ENCODE data around the gene CYSTM1. TPM values are rescaled to one million over a fixed set of nuclear protein-coding genes. Genes with fewer than 3 reads are reported as not detected.
"Not testable (repeated sequence)": the region's sequence is repeated elsewhere in the genome, so short reads cannot be mapped to it uniquely, and the experiment has no call there.

Gene CYSTM1
- total RNA-seq, 2 experiments from 2014 or later, result 16.8 to 23.0 TPM

GRCh38 chr5:140186267-140186671, 11.3 kb downstream of the CYSTM1 start:
- Mint-ChIP-seq H3K27me3 (no peaks in the 10 kb centered on the region), H3K9me3 (ENCODE audit: low read depth) (peaks cover 2% of the 10 kb centered on the region), H3K27ac (no peak overlapping the region), H3K4me3 (no peak overlapping the region), H3K36me3 (no peaks in the 10 kb centered on the region), H3K4me1 (peaks cover 7% of the 10 kb centered on the region)
- DNase-seq (no peak), ATAC-seq (no peak)
- CTCF ChIA-PET, result interaction anchor here (1.2 to 1.4 kb wide), 2 partner anchors 42 to 58 kb away, joined by 4 read pairs; no protein-coding TSS in a partner anchor

GRCh38 chr5:140189253-140189652, 14.3 kb downstream of the CYSTM1 start:
- ATAC-seq (no peak), DNase-seq (no peak)
- H3K4me1 Mint-ChIP-seq, result no peaks in the 10 kb centered on the region
- CTCF ChIA-PET, result no interaction called here
- no peaks in the 10 kb centered on the region for H3K27me3 Mint-ChIP-seq
- no peaks in the 10 kb centered on the region for H3K36me3 Mint-ChIP-seq
- no peak overlapping the region for H3K4me3 Mint-ChIP-seq
- no peak overlapping the region for H3K27ac Mint-ChIP-seq
- H3K9me3 Mint-ChIP-seq (ENCODE audit: low read depth), result peaks cover 2% of the 10 kb centered on the region

GRCh38 chr5:140189977-140190871, 15.2 kb downstream of the CYSTM1 start:
- CTCF ChIA-PET, result interaction anchor here (0.8 kb wide), 1 partner anchor 49 kb away, joined by 4 read pairs; no protein-coding TSS in a partner anchor
- Mint-ChIP-seq H3K9me3 (ENCODE audit: low read depth) (peaks cover 2% of the 10 kb centered on the region), H3K4me3 (no peak overlapping the region), H3K27me3 (no peaks in the 10 kb centered on the region), H3K36me3 (peaks cover 1% of the 10 kb centered on the region), H3K4me1 (peaks cover 5% of the 10 kb centered on the region), H3K27ac (no peak overlapping the region)
- ATAC-seq (no peak), DNase-seq (no peak)

GRCh38 chr5:140190872-140191218, 15.9 kb downstream of the CYSTM1 start:
- CTCF ChIA-PET, result interaction anchor here (0.8 kb wide), 1 partner anchor 49 kb away, joined by 4 read pairs; no protein-coding TSS in a partner anchor
- no peak for ATAC-seq

GRCh38 chr5:140192715-140193430, 17.9 kb downstream of the CYSTM1 start:
- Mint-ChIP-seq H3K27me3 (no peaks in the 10 kb centered on the region), H3K27ac (no peak overlapping the region), H3K4me3 (no peak overlapping the region), H3K4me1 (peaks cover 5% of the 10 kb centered on the region), H3K9me3 (ENCODE audit: low read depth) (peaks cover 2% of the 10 kb centered on the region), H3K36me3 (peaks cover 1% of the 10 kb centered on the region)
- no peak for DNase-seq
- CTCF ChIA-PET, result interaction anchor here (1.4 kb wide), 1 partner anchor 47 kb away, joined by 3 read pairs; no protein-coding TSS in a partner anchor
- no peak for ATAC-seq

More at GRCh38 chr5:140190872-140191218, 15.9 kb downstream of the CYSTM1 start:
- no peak for DNase-seq
- Mint-ChIP-seq H3K27me3 (no peaks in the 10 kb centered on the region), H3K4me3 (no peak overlapping the region), H3K9me3 (ENCODE audit: low read depth) (peaks cover 2% of the 10 kb centered on the region), H3K27ac (no peak overlapping the region), H3K36me3 (peaks cover 1% of the 10 kb centered on the region), H3K4me1 (peaks cover 5% of the 10 kb centered on the region)

GRCh38 chr5:140194662-140195061, 19.7 kb downstream of the CYSTM1 start:
- no peak for DNase-seq
- Mint-ChIP-seq H3K27me3 (no peaks in the 10 kb centered on the region), H3K9me3 (ENCODE audit: low read depth) (no peaks in the 10 kb centered on the region), H3K4me1 (peaks cover 5% of the 10 kb centered on the region), H3K36me3 (peaks cover 1% of the 10 kb centered on the region), H3K27ac (no peak overlapping the region), H3K4me3 (no peak overlapping the region)
- ATAC-seq, result no peak
- CTCF ChIA-PET, result interaction anchor here (1.3 kb wide), 1 partner anchor 19 kb away, joined by 3 read pairs; the partner anchor contains the start of gene CYSTM1

- ATAC-seq (no peak), DNase-seq (no peak)
- peaks cover 1% of the 10 kb centered on the region for H3K36me3 Mint-ChIP-seq
- peaks cover 5% of the 10 kb centered on the region for H3K4me1 Mint-ChIP-seq
- H3K27ac Mint-ChIP-seq, result no peak overlapping the region
- no peaks in the 10 kb centered on the region for H3K9me3 Mint-ChIP-seq (ENCODE audit: low read depth)
- CTCF ChIA-PET, result interaction anchor here (0.6 to 0.8 kb wide), 2 partner anchors 13 kb away, joined by 3 read pairs; no protein-coding TSS in a partner anchor
- no peaks in the 10 kb centered on the region for H3K27me3 Mint-ChIP-seq
- no peak overlapping the region for H3K4me3 Mint-ChIP-seq
Measured at GRCh38 chr5:140196115-140196814, 21.3 kb downstream of the CYSTM1 start.

- no peak for ATAC-seq
- Mint-ChIP-seq H3K27ac (no peak overlapping the region), H3K4me3 (no peak overlapping the region), H3K4me1 (peaks cover 5% of the 10 kb centered on the region), H3K36me3 (peaks cover 1% of the 10 kb centered on the region), H3K9me3 (ENCODE audit: low read depth) (no peaks in the 10 kb centered on the region), H3K27me3 (no peaks in the 10 kb centered on the region)
- CTCF ChIA-PET, result interaction anchor here (0.7 to 1.0 kb wide), 3 partner anchors 12 to 410 kb away, joined by 3 to 4 read pairs (median 4); no protein-coding TSS in a partner anchor
- no peak for DNase-seq
Measured at GRCh38 chr5:140197023-140197422, 22.0 kb downstream of the CYSTM1 start.

- ATAC-seq; H3K27me3 Mint-ChIP-seq; H3K4me3 Mint-ChIP-seq; H3K27ac Mint-ChIP-seq; H3K36me3 Mint-ChIP-seq; CTCF ChIA-PET; H3K4me1 Mint-ChIP-seq; H3K9me3 Mint-ChIP-seq (ENCODE audit: low read depth); DNase-seq: not testable (repeated sequence)
Measured at GRCh38 chr5:140198915-140199314, 23.9 kb downstream of the CYSTM1 start.

GRCh38 chr5:140202078-140202477, 27.1 kb downstream of the CYSTM1 start:
- CTCF ChIA-PET, result no interaction called here
- H3K9me3 Mint-ChIP-seq (ENCODE audit: low read depth), result no peaks in the 10 kb centered on the region
- H3K36me3 Mint-ChIP-seq, result no peaks in the 10 kb centered on the region
- no peak overlapping the region for H3K27ac Mint-ChIP-seq
- no peak overlapping the region for H3K4me3 Mint-ChIP-seq
- no peak for ATAC-seq
- DNase-seq, result no peak
- H3K4me1 Mint-ChIP-seq, result peaks cover 4% of the 10 kb centered on the region
- H3K27me3 Mint-ChIP-seq, result no peaks in the 10 kb centered on the region

GRCh38 chr5:140202610-140203009, 27.6 kb downstream of the CYSTM1 start:
- H3K27ac Mint-ChIP-seq, result no peak overlapping the region
- no peaks in the 10 kb centered on the region for H3K9me3 Mint-ChIP-seq (ENCODE audit: low read depth)
- H3K27me3 Mint-ChIP-seq, result no peaks in the 10 kb centered on the region
- peaks cover 9% of the 10 kb centered on the region for H3K4me1 Mint-ChIP-seq
- CTCF ChIA-PET, result no interaction called here
- ATAC-seq (no peak), DNase-seq (no peak)
- H3K36me3 Mint-ChIP-seq, result peaks cover 2% of the 10 kb centered on the region
- no peak overlapping the region for H3K4me3 Mint-ChIP-seq

- CTCF ChIA-PET, result interaction anchor here (1.4 kb wide), 1 partner anchor 39 kb away, joined by 3 read pairs; no protein-coding TSS in a partner anchor
Measured at GRCh38 chr5:140205216-140205615, 30.2 kb downstream of the CYSTM1 start.

GRCh38 chr5:140205952-140206351, 31.0 kb downstream of the CYSTM1 start:
- Mint-ChIP-seq H3K9me3 (ENCODE audit: low read depth) (peaks cover 2% of the 10 kb centered on the region), H3K27ac (no peak overlapping the region), H3K36me3 (peaks cover 7% of the 10 kb centered on the region), H3K4me1 (peaks cover 12% of the 10 kb centered on the region), H3K27me3 (no peaks in the 10 kb centered on the region), H3K4me3 (no peak overlapping the region)
- DNase-seq, result no peak
- no peak for ATAC-seq
- CTCF ChIA-PET, result interaction anchor here (0.7 kb wide), 1 partner anchor 10 kb away, joined by 6 read pairs; no protein-coding TSS in a partner anchor

More at GRCh38 chr5:140205216-140205615, 30.2 kb downstream of the CYSTM1 start:
- H3K27me3 Mint-ChIP-seq, result no peaks in the 10 kb centered on the region
- ATAC-seq (no peak), DNase-seq (no peak)
- peaks cover 12% of the 10 kb centered on the region for H3K4me1 Mint-ChIP-seq
- H3K36me3 Mint-ChIP-seq, result peaks cover 7% of the 10 kb centered on the region
- peaks cover 2% of the 10 kb centered on the region for H3K9me3 Mint-ChIP-seq (ENCODE audit: low read depth)
- H3K27ac Mint-ChIP-seq, result no peak overlapping the region
- no peak overlapping the region for H3K4me3 Mint-ChIP-seq

Data from activated CD8-positive, alpha-beta memory T cell treated with anti-CD3 and anti-CD28 coated beads, Interleukin-2, amount 10 ng/mL, durations not matched to agents 7 days and 5 days (primary cell).